Measurements from ENCODE around the gene SLC40A1.

The SLC40A1 gene

DNA sequence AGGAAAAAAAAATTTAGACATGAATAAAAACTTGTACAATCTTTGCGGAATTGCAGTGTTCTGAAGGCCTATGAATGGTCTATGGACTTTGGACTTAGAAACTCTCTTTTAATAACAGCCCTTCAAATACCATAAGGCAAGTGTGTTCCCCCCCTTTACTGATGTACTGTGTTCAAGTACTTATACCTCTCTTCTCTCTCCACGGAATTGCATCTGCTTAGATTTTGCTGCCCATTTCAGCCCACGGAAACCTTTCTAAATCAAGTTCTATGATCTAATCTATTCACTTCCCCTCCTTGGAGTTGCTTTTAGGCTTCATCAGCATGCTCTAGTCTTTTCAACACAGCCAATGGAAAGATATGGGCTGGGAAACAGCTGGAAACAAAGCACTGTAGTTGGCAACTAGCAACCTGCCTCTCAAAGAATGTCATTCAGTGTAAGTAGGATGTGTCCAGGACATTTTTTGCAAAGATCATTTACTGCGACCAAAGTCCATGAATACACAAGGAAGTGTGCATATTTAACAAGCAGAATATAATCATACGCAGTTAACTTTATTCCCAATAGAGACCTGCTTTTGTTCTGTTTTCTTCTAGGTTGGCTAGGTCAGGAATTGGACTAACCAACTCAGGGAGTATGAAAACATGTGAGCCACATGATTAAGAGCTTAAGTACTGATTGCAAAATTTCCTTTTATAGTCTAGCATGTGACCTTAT, 58.0 kb downstream of the SLC40A1 start:
- Histone ChIP-seq H3K4me3 (ENCODE audit: low read length) (no peak overlapping the region), H3K27me3 (ENCODE audit: control insufficient read depth, insufficient read depth, low read length) (no peaks in the 10 kb centered on the region), H3K27ac (ENCODE audit: low read depth, low read length) (no peak overlapping the region), H3K4me1 (ENCODE audit: control insufficient read depth, insufficient read depth, low read length) (no peaks in the 10 kb centered on the region), H3K9ac (ENCODE audit: low read length) (no peak overlapping the region), H3K36me3 (ENCODE audit: control insufficient read depth, insufficient read depth, low read length) (no peaks in the 10 kb centered on the region)

DNA sequence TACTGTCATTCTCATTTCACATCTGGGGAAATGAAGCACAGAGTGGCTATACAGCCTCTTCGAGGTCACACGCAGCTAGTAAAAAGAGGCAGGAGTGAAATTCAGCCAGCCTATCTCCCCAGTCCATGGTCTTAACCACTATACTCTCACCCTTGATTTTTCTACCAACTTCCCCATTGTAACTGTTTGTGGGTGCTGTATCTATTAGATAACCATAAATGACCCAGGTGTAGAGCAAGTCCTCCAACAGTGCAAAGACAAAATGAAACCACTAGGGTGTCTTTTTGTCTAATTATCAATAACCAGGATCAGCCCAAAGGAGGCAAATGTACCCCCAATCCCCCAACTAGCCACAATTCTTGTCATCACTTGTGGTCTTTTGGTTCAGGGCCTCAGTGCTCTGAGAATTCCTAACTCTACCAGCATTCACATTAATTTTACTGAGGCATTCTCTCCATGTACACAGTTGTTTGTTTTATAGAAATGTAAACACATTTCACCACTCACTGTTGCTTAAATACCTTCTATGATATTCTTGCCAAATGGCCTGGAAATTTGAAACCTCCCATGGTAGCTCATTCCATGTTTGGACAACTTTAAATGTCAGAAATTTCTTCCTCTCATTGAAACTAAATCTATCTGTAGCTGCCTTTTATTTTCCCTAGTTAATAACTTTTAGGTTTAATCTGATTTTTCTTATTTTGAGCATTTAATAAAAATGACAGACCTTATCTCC, 58.7 kb downstream of the SLC40A1 start:
- Histone ChIP-seq H3K4me3 (ENCODE audit: low read length) (no peak overlapping the region), H3K27me3 (ENCODE audit: control insufficient read depth, insufficient read depth, low read length) (no peaks in the 10 kb centered on the region), H3K9ac (ENCODE audit: low read length) (no peak overlapping the region), H3K27ac (ENCODE audit: low read depth, low read length) (no peak overlapping the region), H3K4me1 (ENCODE audit: control insufficient read depth, insufficient read depth, low read length) (no peaks in the 10 kb centered on the region), H3K36me3 (ENCODE audit: control insufficient read depth, insufficient read depth, low read length) (no peaks in the 10 kb centered on the region)

DNA sequence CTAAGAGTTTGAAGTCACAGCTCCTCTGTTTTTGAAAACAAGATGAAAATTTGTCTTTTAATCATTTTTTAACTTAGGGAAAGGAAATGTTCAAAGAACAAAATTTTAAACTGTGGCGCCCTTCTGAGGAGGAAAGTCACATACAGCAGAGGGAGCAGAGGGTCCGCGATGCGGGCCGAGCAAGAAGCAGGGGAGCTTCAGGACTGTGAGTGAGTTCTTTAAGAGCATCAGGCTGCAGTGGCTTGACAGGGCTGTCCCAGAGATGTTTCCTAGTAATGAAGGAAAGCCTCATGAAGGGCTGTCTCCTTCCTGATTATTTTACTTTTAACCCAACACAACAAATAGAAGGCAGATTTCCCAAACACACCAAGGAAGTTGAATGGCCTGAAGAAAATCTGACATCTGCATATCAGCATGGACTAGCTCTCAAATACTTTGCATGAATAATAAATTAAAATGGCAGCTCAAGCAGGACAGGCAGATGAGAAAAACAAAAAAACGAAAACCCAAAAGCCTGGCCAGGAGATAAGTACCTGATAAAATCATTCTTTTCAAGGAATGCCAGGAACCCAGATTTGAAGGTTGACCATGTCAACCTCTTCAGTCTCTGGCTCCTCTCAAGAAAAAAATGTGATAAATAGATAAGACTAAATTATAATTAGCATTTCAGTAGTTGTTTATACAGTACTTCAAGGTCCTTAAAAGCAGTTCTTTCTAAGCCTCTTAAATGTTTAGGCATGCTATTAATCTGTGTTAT, 60.8 kb downstream of the SLC40A1 start:
- no peak overlapping the region for H3K4me3 ChIP-seq (ENCODE audit: low read length)
- H3K4me1 ChIP-seq (ENCODE audit: control insufficient read depth, insufficient read depth, low read length), result no peaks in the 10 kb centered on the region

DNA sequence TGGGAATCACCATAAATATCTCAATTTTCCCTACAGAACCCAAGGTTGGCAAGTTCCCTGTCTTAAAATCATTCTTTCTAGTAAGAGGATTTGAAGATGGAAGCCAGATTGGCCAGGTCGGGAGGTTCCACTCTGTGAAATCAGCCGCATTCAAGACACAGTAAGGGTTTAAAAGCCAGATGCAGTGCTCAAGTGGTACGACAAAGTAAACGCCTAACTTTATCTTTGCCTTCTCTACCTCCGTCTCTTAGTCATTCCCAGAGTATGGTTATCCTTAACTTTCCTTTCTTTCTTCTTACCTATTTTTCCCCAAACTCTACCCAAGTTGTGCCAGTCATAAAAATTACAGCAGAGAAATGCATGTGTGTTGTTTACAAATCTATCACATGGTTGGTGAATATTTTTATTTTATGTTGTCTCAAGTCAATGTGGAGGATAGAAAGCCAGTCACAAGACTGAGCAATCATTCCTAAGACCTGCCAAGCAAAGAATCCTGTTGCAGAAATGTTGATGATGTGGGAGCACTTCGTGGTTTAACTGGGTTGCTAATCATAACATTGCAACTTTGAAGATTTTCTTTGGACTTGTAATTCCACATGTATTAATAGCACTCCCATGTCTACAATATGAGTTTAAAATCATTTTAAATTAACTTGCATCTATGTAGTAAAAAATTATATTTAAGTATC, 62.6 kb downstream of the SLC40A1 start:
- no peak overlapping the region for H3K27ac ChIP-seq (ENCODE audit: low read depth, low read length)
- H3K4me3 ChIP-seq (ENCODE audit: low read length), result no peak overlapping the region
- no peak overlapping the region for H3K9ac ChIP-seq (ENCODE audit: low read length)
- no peaks in the 10 kb centered on the region for H3K4me1 ChIP-seq (ENCODE audit: control insufficient read depth, insufficient read depth, low read length)
- no peaks in the 10 kb centered on the region for H3K27me3 ChIP-seq (ENCODE audit: control insufficient read depth, insufficient read depth, low read length)
- no peaks in the 10 kb centered on the region for H3K36me3 ChIP-seq (ENCODE audit: control insufficient read depth, insufficient read depth, low read length)

More for the DNA sequence above, 60.8 kb downstream of the SLC40A1 start:
- Histone ChIP-seq H3K27me3 (ENCODE audit: control insufficient read depth, insufficient read depth, low read length) (no peaks in the 10 kb centered on the region), H3K27ac (ENCODE audit: low read depth, low read length) (no peak overlapping the region), H3K9ac (ENCODE audit: low read length) (no peak overlapping the region), H3K36me3 (ENCODE audit: control insufficient read depth, insufficient read depth, low read length) (no peaks in the 10 kb centered on the region)

DNA sequence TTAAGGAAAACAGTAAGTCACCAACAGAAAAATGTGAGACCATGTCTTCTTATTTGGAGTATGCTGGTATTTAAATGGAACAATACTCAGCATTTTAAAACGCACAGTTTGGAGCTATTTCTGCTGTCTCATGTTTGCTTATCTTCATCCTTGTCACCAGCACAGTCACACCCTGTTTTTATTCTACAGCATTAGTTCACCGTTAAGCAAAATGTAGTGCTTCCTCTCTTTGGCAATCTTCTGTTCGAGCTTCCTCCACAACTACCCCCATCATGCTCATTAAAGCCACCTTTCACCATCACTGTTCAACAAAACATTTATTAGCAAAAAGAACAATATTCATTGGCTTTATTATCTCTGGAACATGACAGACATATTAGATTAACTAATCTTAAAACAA, 64.0 kb downstream of the SLC40A1 start:
- Histone ChIP-seq H3K4me3 (ENCODE audit: low read length) (no peak overlapping the region), H3K36me3 (ENCODE audit: control insufficient read depth, insufficient read depth, low read length) (no peaks in the 10 kb centered on the region), H3K4me1 (ENCODE audit: control insufficient read depth, insufficient read depth, low read length) (no peaks in the 10 kb centered on the region), H3K27me3 (ENCODE audit: control insufficient read depth, insufficient read depth, low read length) (no peaks in the 10 kb centered on the region), H3K9ac (ENCODE audit: low read length) (no peak overlapping the region), H3K27ac (ENCODE audit: low read depth, low read length) (no peak overlapping the region)

DNA sequence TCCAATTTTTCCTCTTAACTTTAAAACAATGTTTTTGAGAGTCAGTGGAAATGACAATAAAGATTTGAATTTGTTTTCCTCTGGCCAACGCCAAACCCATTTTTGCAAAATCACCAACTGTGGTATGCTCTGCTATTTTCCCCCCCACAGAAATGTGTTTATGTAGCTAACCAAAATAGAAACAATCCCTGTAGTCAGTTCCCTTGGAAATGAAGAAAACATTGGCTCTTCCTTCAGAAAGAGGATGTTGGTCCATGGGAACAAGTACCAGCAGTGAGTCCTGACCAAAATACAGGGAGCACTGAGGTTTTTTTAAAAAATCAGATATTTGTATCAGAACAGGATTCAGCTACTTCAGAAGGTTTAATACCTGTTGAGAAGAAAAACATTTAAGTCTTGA, 65.3 kb downstream of the SLC40A1 start:
- Histone ChIP-seq H3K36me3 (ENCODE audit: control insufficient read depth, insufficient read depth, low read length) (no peaks in the 10 kb centered on the region), H3K27ac (ENCODE audit: low read depth, low read length) (no peak overlapping the region), H3K4me1 (ENCODE audit: control insufficient read depth, insufficient read depth, low read length) (no peaks in the 10 kb centered on the region), H3K27me3 (ENCODE audit: control insufficient read depth, insufficient read depth, low read length) (no peaks in the 10 kb centered on the region), H3K4me3 (ENCODE audit: low read length) (no peak overlapping the region), H3K9ac (ENCODE audit: low read length) (no peak overlapping the region)

DNA sequence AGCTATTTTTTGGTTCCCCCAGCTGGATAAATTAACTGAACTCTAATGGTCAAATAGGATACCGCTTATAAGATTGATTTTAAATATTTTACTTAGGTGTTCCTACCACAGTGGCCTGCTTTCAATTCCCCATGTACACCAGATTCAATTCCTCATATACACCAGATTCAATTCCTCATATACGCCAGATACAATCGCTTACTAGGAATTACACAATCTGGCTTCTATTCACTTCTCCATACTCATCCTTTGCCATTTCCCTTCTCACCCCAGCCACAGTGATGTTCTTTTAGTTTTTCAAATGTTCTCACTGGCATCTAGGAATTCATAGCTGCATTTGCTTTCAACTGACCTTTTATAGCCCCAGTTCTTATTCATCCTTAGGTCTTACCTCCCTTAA, 66.5 kb downstream of the SLC40A1 start:
- Histone ChIP-seq H3K4me3 (ENCODE audit: low read length) (no peak overlapping the region), H3K9ac (ENCODE audit: low read length) (no peak overlapping the region), H3K4me1 (ENCODE audit: control insufficient read depth, insufficient read depth, low read length) (no peaks in the 10 kb centered on the region), H3K36me3 (ENCODE audit: control insufficient read depth, insufficient read depth, low read length) (no peaks in the 10 kb centered on the region), H3K27ac (ENCODE audit: low read depth, low read length) (no peak overlapping the region), H3K27me3 (ENCODE audit: control insufficient read depth, insufficient read depth, low read length) (no peaks in the 10 kb centered on the region)

DNA sequence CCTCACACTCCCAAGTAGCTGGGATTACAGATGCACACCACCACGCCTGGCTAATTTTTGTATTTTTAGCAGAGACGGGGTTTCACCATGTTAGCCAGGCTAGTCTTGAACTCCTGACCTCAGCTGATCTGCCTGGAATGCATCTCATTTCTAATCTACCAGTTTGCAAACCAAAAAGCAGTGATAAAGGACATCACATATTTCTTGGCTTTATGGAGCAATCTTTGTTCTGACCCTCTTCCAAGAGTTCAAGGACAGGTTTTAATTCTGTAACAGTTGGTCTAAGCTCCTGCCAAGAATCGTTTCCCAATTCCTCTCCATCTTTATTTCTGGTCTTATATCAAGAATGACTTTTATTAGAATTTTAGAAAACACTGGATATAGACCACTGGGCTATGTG, 67.7 kb downstream of the SLC40A1 start:
- Histone ChIP-seq H3K9ac (ENCODE audit: low read length) (no peak overlapping the region), H3K4me3 (ENCODE audit: low read length) (no peak overlapping the region), H3K27ac (ENCODE audit: low read depth, low read length) (no peak overlapping the region), H3K4me1 (ENCODE audit: control insufficient read depth, insufficient read depth, low read length) (no peaks in the 10 kb centered on the region), H3K36me3 (ENCODE audit: control insufficient read depth, insufficient read depth, low read length) (no peaks in the 10 kb centered on the region), H3K27me3 (ENCODE audit: control insufficient read depth, insufficient read depth, low read length) (no peaks in the 10 kb centered on the region)

DNA sequence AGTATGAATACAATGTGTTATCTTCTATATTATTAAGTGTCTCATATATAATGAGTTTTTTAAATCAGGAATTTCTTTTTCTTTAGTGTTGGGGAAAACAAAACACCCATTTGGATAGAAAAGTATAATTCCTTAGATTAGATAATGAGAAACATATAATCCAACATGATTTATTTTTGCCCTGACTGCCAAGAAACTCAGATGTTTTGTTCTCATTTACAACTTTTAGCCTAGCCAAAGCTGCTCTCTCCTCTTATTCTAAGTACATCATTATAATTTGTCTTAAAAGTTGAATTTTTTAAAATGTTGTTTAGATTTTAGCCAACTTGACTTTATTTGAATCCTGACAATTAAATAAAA, 68.6 kb downstream of the SLC40A1 start:
- no peaks in the 10 kb centered on the region for H3K36me3 ChIP-seq (ENCODE audit: control insufficient read depth, insufficient read depth, low read length)
- H3K9ac ChIP-seq (ENCODE audit: low read length), result no peak overlapping the region
- no peaks in the 10 kb centered on the region for H3K27me3 ChIP-seq (ENCODE audit: control insufficient read depth, insufficient read depth, low read length)
- no peak overlapping the region for H3K4me3 ChIP-seq (ENCODE audit: low read length)
- no peaks in the 10 kb centered on the region for H3K4me1 ChIP-seq (ENCODE audit: control insufficient read depth, insufficient read depth, low read length)
- H3K27ac ChIP-seq (ENCODE audit: low read depth, low read length), result no peak overlapping the region

DNA sequence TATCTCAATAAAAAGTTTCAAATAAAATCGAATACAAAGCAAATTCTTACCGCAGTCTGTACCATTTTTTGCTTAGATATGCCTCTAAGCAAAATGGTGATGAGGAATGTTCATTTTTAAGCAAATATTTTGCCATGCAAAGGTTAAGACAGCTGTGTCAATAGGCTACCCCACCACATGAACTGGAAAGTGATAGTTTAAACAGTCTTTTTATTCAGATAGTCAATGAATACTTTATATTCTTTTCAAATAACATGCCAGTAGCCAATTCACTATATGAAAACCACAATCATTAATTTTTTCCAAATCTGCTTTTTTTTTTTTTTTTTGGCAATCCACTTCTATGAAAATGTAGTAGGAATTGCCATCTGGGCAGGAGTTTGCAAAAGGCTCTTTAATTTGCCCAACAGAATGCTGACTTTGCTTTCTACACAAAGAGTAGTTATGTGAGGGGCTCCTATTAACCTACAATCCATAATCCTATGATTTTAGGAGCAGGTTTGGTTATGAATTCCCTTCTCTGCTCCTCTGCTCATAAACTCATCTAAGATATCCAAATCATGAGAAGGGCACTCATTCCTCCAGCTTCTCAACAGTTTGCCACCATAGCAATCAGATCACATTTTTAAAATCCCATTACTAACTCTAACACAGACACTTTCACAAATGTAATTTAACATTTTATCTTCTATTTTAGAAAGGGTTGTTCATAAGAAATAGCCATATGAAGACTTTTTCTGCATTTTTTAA, 69.2 kb downstream of the SLC40A1 start:
- Histone ChIP-seq H3K4me1 (ENCODE audit: control insufficient read depth, insufficient read depth, low read length) (no peaks in the 10 kb centered on the region), H3K27me3 (ENCODE audit: control insufficient read depth, insufficient read depth, low read length) (no peaks in the 10 kb centered on the region), H3K36me3 (ENCODE audit: control insufficient read depth, insufficient read depth, low read length) (no peaks in the 10 kb centered on the region), H3K4me3 (ENCODE audit: low read length) (no peak overlapping the region), H3K9ac (ENCODE audit: low read length) (no peak overlapping the region), H3K27ac (ENCODE audit: low read depth, low read length) (no peak overlapping the region)
